Keratinocyte (primary cell): ENCODE measurements around the gene MRPL33. TPM values are rescaled to one million over a fixed set of nuclear protein-coding genes. Genes with fewer than 3 reads are reported as not detected.

Experiments
- DNase-seq: peaks from one replicate; pipeline ENCODE4 v3.0.0-alpha.2; 2011; ENCODE audit warnings: low read depth, missing footprints, low spot score
- FAIRE-seq: peaks from 2 replicates; lab custom pipeline; 2011; peaks lifted over from hg19 to GRCh38; lab: Jason Lieb, UNC
- H2AFZ ChIP-seq: 2 replicates; pipeline ENCODE4 v1.6.0; 2012; ENCODE audit warnings: low read length, control low read depth, inconsistent platforms; ENCODE audit not compliant: control insufficient read depth
- H3K27ac ChIP-seq: 2 replicates; pipeline ENCODE4 v1.5.1; 2011; ENCODE audit warnings: low read length; ENCODE audit not compliant: control insufficient read depth, insufficient read depth
- H3K27me3 ChIP-seq: 3 replicates; pipeline ENCODE4 v1.6.0; 2011; ENCODE audit warnings: low read length; ENCODE audit not compliant: control insufficient read depth, insufficient read depth; ENCODE audit errors: extremely low read depth
- H3K36me3 ChIP-seq, 2 experiments: 2 replicates in 1 of 2; 3 replicates in 1 of 2; pipeline ENCODE4 v1.5.1; 2011; ENCODE audit warnings: low read length in 2 of 2, mild to moderate bottlenecking in 1 of 2; ENCODE audit not compliant: control insufficient read depth in 2 of 2, insufficient read depth in 2 of 2; ENCODE audit errors: extremely low read depth in 1 of 2
- H3K4me1 ChIP-seq: 3 replicates; pipeline ENCODE4 v1.5.1; 2011; ENCODE audit warnings: low read length; ENCODE audit not compliant: control insufficient read depth, insufficient read depth; ENCODE audit errors: extremely low read depth
- H3K4me2 ChIP-seq: 3 replicates; pipeline ENCODE4 v1.6.0; 2011; ENCODE audit warnings: low read depth, low read length; ENCODE audit not compliant: control insufficient read depth, insufficient read depth; ENCODE audit errors: extremely low read depth
- H3K4me3 ChIP-seq, 3 experiments: fragments of 200-600 bp in 1 of 3; sonication (generic) in 1 of 3; 2 replicates in 2 of 3; 3 replicates in 1 of 3; pipeline ENCODE4 v1.5.1; 2011 to 2016; ENCODE audit warnings: low read length in 3 of 3, mild to moderate bottlenecking in 3 of 3, control low read depth in 2 of 3, inconsistent platforms in 1 of 3, low read depth in 1 of 3, mixed read lengths in 1 of 3, mixed run types in 1 of 3, moderate library complexity in 1 of 3; ENCODE audit not compliant: control insufficient read depth in 2 of 3, insufficient read depth in 2 of 3; ENCODE audit errors: extremely low read depth in 1 of 3
- H3K79me2 ChIP-seq: 2 replicates; pipeline ENCODE4 v1.6.0; 2012; ENCODE audit warnings: low read length; ENCODE audit not compliant: control insufficient read depth, insufficient read depth
- H3K9ac ChIP-seq: 3 replicates; pipeline ENCODE4 v1.6.0; 2011; ENCODE audit warnings: low read length; ENCODE audit not compliant: control insufficient read depth, insufficient read depth; ENCODE audit errors: extremely low read depth
- H3K9me1 ChIP-seq: 3 replicates; pipeline ENCODE4 v1.6.0; 2011; ENCODE audit warnings: low read length; ENCODE audit not compliant: control insufficient read depth, insufficient read depth; ENCODE audit errors: extremely low read depth
- H3K9me3 ChIP-seq: 2 replicates; pipeline ENCODE4 v1.5.1; 2012; ENCODE audit warnings: low read depth, low read length; ENCODE audit not compliant: control insufficient read depth
- H4K20me1 ChIP-seq: 3 replicates; pipeline ENCODE4 v1.6.0; 2011; ENCODE audit warnings: low read length; ENCODE audit not compliant: control insufficient read depth, insufficient read depth; ENCODE audit errors: extremely low read depth
- EZH2 ChIP-seq: IDR thresholded peaks from one replicate; pipeline ENCODE4 v1.6.1; 2012; ENCODE audit warnings: inconsistent platforms, mild to moderate bottlenecking, low read length, moderate library complexity
- dilution Hi-C: fragments of 300-500 bp; cut with MboI; formaldehyde crosslinking; loops from one replicate; pipeline ENCODE4 v1.7.0; 2020; ENCODE audit warnings: low sequenced_read_pairs; ENCODE audit not compliant: extremely low pct_ligation_motif_present
- polyA plus RNA-seq, 5 experiments: library from polyadenylated mRNA; depleted of rRNA in 3 of 5; stranded (reverse) in 3 of 5; stranded (forward) in 1 of 5; unstranded in 1 of 5; fragments of >200 nt; gene quantifications; 1 replicate in 1 of 5; 2 replicates in 3 of 5; 3 replicates in 1 of 5; pipeline versions ENCODE4 v1.2.1 to v1.2.3, GENCODE V29; 2011 to 2012; ENCODE audit warnings: missing spikeins in 2 of 5, low read depth in 1 of 5, low replicate concordance in 1 of 5
- TF ChIP-seq, protein P1 (sequence below), 3 experiments: IDR thresholded peaks in 1 of 3; conservative IDR thresholded peaks in 1 of 3; optimal IDR thresholded peaks in 1 of 3; 2 replicates in 2 of 3; 3 replicates in 1 of 3; pipeline versions ENCODE3 to v1.5.1; 2011; ENCODE audit warnings: low read length in 3 of 3, mild to moderate bottlenecking in 3 of 3, moderate library complexity in 2 of 3, control low read depth in 1 of 3, inconsistent platforms in 1 of 3; ENCODE audit not compliant: insufficient read depth in 2 of 3; ENCODE audit errors: extremely low read depth in 1 of 3

The MRPL33 gene
- polyA plus RNA-seq, 1 donor (not counting 4 experiments of a cell fraction or from before 2014, with no cell fraction given), result 110 TPM

- DNase-seq (no peak), FAIRE-seq (no peak)
- Histone ChIP-seq H3K9me1 (no peaks in the 10 kb centered on the region), H3K4me1 (peaks cover 28% of the 10 kb centered on the region), H3K4me3 (no peak overlapping the region), H3K79me2 (no peaks in the 10 kb centered on the region), H3K36me3 (no peaks in the 10 kb centered on the region), H3K9me3 (no peaks in the 10 kb centered on the region), H4K20me1 (no peaks in the 10 kb centered on the region), H3K27ac (peak overlapping the region; percentile 56), H3K4me2 (no peak overlapping the region), H2AFZ (no peak overlapping the region), H3K27me3 (no peaks in the 10 kb centered on the region), H3K9ac (no peak overlapping the region)
- dilution Hi-C loops, result no loop called here
- TF ChIP-seq, protein P1, sequence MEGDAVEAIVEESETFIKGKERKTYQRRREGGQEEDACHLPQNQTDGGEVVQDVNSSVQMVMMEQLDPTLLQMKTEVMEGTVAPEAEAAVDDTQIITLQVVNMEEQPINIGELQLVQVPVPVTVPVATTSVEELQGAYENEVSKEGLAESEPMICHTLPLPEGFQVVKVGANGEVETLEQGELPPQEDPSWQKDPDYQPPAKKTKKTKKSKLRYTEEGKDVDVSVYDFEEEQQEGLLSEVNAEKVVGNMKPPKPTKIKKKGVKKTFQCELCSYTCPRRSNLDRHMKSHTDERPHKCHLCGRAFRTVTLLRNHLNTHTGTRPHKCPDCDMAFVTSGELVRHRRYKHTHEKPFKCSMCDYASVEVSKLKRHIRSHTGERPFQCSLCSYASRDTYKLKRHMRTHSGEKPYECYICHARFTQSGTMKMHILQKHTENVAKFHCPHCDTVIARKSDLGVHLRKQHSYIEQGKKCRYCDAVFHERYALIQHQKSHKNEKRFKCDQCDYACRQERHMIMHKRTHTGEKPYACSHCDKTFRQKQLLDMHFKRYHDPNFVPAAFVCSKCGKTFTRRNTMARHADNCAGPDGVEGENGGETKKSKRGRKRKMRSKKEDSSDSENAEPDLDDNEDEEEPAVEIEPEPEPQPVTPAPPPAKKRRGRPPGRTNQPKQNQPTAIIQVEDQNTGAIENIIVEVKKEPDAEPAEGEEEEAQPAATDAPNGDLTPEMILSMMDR (optimal IDR thresholded peaks at IDR 0.05 in 1 of 3, IDR thresholded peaks at IDR 0.05 in 1 of 3, conservative IDR thresholded peaks at IDR 0.05 in 1 of 3; ENCODE audit: extremely low read depth in 1 of 3, insufficient read depth in 2 of 3, low read length in 3 of 3), result no peak
- no peak for TF ChIP-seq EZH2
Observed at GRCh38 chr2:27736890-27737204, 34.7 kb upstream of the MRPL33 start.

GRCh38 chr2:27737676-27738348 is 33.7 kb upstream of the MRPL33 start:
- H3K4me2 ChIP-seq, result no peak overlapping the region

More at GRCh38 chr2:27737676-27738348, 33.7 kb upstream of the MRPL33 start:
- TF ChIP-seq, protein P1 (optimal IDR thresholded peaks at IDR 0.05 in 1 of 3, IDR thresholded peaks at IDR 0.05 in 1 of 3, conservative IDR thresholded peaks at IDR 0.05 in 1 of 3; ENCODE audit: extremely low read depth in 1 of 3, insufficient read depth in 2 of 3, low read length in 3 of 3), result peak in 1 of 3 experiments; percentile 22
- no peak for TF ChIP-seq EZH2
- Histone ChIP-seq H3K4me3 (no peak overlapping the region), H3K9me1 (no peaks in the 10 kb centered on the region), H3K4me1 (peaks cover 28% of the 10 kb centered on the region), H3K9me3 (no peaks in the 10 kb centered on the region), H3K36me3 (no peaks in the 10 kb centered on the region), H3K27ac (peak overlapping the region; percentile 56), H2AFZ (no peak overlapping the region), H3K27me3 (no peaks in the 10 kb centered on the region), H4K20me1 (no peaks in the 10 kb centered on the region), H3K79me2 (no peaks in the 10 kb centered on the region), H3K9ac (no peak overlapping the region)
- dilution Hi-C loops, result no loop called here
- DNase-seq, result peak; percentile 81
- FAIRE-seq, result no peak
